ENCODE measurements around the gene ELOVL6.

DNA sequence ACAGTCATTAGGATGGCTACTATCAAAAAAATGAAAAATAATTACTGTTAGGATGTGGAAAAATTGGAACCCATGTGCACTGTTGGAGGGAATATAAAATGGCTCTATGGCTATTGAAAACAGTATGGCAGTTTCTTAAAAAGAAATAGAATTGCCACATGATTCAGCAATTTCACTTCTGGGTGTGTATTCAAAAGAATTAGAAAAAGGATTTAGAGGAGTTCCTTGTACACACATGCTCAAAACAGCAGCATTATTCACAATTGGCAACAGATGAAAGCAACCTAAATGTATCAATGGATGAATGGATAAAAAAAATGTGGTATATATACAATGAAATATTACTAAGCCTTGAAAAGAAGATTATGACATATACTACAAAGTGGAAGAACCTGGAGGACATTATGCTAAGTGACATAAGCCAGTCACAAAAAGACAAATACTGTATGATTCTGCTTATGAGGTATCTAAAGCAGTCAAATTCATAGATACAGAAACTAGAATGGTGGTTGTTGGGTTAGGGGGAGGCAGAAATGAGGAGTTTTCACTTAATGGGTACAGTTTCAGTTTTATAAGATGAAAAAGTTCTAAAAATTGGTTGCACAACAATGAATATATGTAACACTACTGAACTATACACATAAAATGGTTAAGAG, 123.2 kb downstream of the ELOVL6 start:
- TF ChIP-seq POLR2AphosphoS5 (IDR thresholded peaks at IDR 0.05) (no peak), POLR2A (IDR thresholded peaks at IDR 0.05) (no peak), EP300 (IDR thresholded peaks at IDR 0.05) (no peak)
- TF ChIP-seq, protein P1, sequence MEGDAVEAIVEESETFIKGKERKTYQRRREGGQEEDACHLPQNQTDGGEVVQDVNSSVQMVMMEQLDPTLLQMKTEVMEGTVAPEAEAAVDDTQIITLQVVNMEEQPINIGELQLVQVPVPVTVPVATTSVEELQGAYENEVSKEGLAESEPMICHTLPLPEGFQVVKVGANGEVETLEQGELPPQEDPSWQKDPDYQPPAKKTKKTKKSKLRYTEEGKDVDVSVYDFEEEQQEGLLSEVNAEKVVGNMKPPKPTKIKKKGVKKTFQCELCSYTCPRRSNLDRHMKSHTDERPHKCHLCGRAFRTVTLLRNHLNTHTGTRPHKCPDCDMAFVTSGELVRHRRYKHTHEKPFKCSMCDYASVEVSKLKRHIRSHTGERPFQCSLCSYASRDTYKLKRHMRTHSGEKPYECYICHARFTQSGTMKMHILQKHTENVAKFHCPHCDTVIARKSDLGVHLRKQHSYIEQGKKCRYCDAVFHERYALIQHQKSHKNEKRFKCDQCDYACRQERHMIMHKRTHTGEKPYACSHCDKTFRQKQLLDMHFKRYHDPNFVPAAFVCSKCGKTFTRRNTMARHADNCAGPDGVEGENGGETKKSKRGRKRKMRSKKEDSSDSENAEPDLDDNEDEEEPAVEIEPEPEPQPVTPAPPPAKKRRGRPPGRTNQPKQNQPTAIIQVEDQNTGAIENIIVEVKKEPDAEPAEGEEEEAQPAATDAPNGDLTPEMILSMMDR (IDR thresholded peaks at IDR 0.05), result no peak

Data from stomach (tissue), 4 donors.